ENCODE measurements around the gene RUNX1.
"Not testable (repeated sequence)": the region's sequence is repeated elsewhere in the genome, so short reads cannot be mapped to it uniquely, and the experiment has no call there.

RUNX1 gene

GRCh38 chr21:34968414-34969333, 80.4 kb downstream of the RUNX1 start:
- no peak overlapping the region for H3K4me3 ChIP-seq
- no peak overlapping the region for H3K27ac ChIP-seq
- TF ChIP-seq CTCF (IDR thresholded peaks at IDR 0.05): no peak
- DNase-seq (ENCODE audit: low spot score): no peak

GRCh38 chr21:34967509-34968289, 81.4 kb downstream of the RUNX1 start:
- no peak for TF ChIP-seq CTCF (IDR thresholded peaks at IDR 0.05)
- DNase-seq (ENCODE audit: low spot score): no peak
- H3K4me3 ChIP-seq: no peak overlapping the region
- H3K27ac ChIP-seq: no peak overlapping the region

- not testable (repeated sequence) for DNase-seq (ENCODE audit: low spot score); H3K4me3 ChIP-seq; H3K27ac ChIP-seq
Measured at GRCh38 chr21:34966881-34967280, 82.2 kb downstream of the RUNX1 start.

- DNase-seq (ENCODE audit: low spot score): no peak
- no peak overlapping the region for H3K27ac ChIP-seq
- no peak for TF ChIP-seq CTCF (IDR thresholded peaks at IDR 0.05)
- H3K4me3 ChIP-seq: no peak overlapping the region
Measured at GRCh38 chr21:34965200-34966174, 83.6 kb downstream of the RUNX1 start.

- no peak for TF ChIP-seq CTCF (IDR thresholded peaks at IDR 0.05)
- no peak for DNase-seq (ENCODE audit: low spot score)
- no peak overlapping the region for H3K4me3 ChIP-seq
- no peak overlapping the region for H3K27ac ChIP-seq
Measured at GRCh38 chr21:34962586-34963222, 86.4 kb downstream of the RUNX1 start.

- DNase-seq (ENCODE audit: low spot score): no peak
- Histone ChIP-seq H3K27ac (no peak overlapping the region), H3K4me3 (no peak overlapping the region)
- TF ChIP-seq CTCF (IDR thresholded peaks at IDR 0.05): no peak
Measured at GRCh38 chr21:34962136-34962535, 87.0 kb downstream of the RUNX1 start.
